HG02763 (cell line): ENCODE measurements around the gene PTPRD.

ENCODE experiments used
- ATAC-seq: cut with Tn5 transposase; IDR thresholded peaks from one replicate; pipeline ENCODE4 v1.9.1; 2021; ENCODE audit warnings: mild to moderate bottlenecking, moderate library complexity; ENCODE audit not compliant: unreplicated experiment

Gene PTPRD

GRCh38 chr9:9783211-9783610 is 829.6 kb downstream of the PTPRD start:
- no peak for ATAC-seq

- no peak for ATAC-seq
Measured at GRCh38 chr9:9778293-9778692, 834.5 kb downstream of the PTPRD start.

- ATAC-seq, result no peak
Measured at GRCh38 chr9:9774471-9774870, 838.3 kb downstream of the PTPRD start.

- ATAC-seq, result no peak
Measured at GRCh38 chr9:9771314-9771713, 841.5 kb downstream of the PTPRD start.

- no peak for ATAC-seq
Measured at GRCh38 chr9:9764821-9765220, 848.0 kb downstream of the PTPRD start.

GRCh38 chr9:9754186-9754585 is 858.6 kb downstream of the PTPRD start:
- ATAC-seq, result no peak

GRCh38 chr9:9753266-9753665 is 859.5 kb downstream of the PTPRD start:
- ATAC-seq, result no peak

GRCh38 chr9:9752722-9753121 is 860.1 kb downstream of the PTPRD start:
- no peak for ATAC-seq

GRCh38 chr9:9751996-9752395 is 860.8 kb downstream of the PTPRD start:
- no peak for ATAC-seq

GRCh38 chr9:9750719-9751118 is 862.1 kb downstream of the PTPRD start:
- no peak for ATAC-seq

- ATAC-seq, result no peak
Measured at GRCh38 chr9:9749591-9749990, 863.2 kb downstream of the PTPRD start.

GRCh38 chr9:9747787-9748186 is 865.0 kb downstream of the PTPRD start:
- no peak for ATAC-seq

GRCh38 chr9:9746826-9747225 is 866.0 kb downstream of the PTPRD start:
- ATAC-seq, result no peak

GRCh38 chr9:9743822-9744221 is 869.0 kb downstream of the PTPRD start:
- ATAC-seq, result no peak

GRCh38 chr9:9730174-9730573 is 882.6 kb downstream of the PTPRD start:
- no peak for ATAC-seq

- no peak for ATAC-seq
Measured at GRCh38 chr9:9729082-9729481, 883.7 kb downstream of the PTPRD start.

GRCh38 chr9:9719373-9720112 is 893.3 kb downstream of the PTPRD start:
- no peak for ATAC-seq

GRCh38 chr9:9718691-9719090 is 894.1 kb downstream of the PTPRD start:
- no peak for ATAC-seq

- no peak for ATAC-seq
Measured at GRCh38 chr9:9679433-9679832, 933.4 kb downstream of the PTPRD start.

GRCh38 chr9:9674461-9674860 is 938.3 kb downstream of the PTPRD start:
- no peak for ATAC-seq

GRCh38 chr9:9670454-9670853 is 942.3 kb downstream of the PTPRD start:
- ATAC-seq, result no peak

- ATAC-seq, result no peak
Measured at GRCh38 chr9:9645006-9645405, 967.8 kb downstream of the PTPRD start.

GRCh38 chr9:9631284-9631683 is 981.5 kb downstream of the PTPRD start:
- ATAC-seq, result peak; percentile 49
